Measurements from ENCODE around the gene DGKZ.
A peak's percentile ranks its signal among the peaks of the same experiment; 100 is the strongest.

The DGKZ gene

DNA sequence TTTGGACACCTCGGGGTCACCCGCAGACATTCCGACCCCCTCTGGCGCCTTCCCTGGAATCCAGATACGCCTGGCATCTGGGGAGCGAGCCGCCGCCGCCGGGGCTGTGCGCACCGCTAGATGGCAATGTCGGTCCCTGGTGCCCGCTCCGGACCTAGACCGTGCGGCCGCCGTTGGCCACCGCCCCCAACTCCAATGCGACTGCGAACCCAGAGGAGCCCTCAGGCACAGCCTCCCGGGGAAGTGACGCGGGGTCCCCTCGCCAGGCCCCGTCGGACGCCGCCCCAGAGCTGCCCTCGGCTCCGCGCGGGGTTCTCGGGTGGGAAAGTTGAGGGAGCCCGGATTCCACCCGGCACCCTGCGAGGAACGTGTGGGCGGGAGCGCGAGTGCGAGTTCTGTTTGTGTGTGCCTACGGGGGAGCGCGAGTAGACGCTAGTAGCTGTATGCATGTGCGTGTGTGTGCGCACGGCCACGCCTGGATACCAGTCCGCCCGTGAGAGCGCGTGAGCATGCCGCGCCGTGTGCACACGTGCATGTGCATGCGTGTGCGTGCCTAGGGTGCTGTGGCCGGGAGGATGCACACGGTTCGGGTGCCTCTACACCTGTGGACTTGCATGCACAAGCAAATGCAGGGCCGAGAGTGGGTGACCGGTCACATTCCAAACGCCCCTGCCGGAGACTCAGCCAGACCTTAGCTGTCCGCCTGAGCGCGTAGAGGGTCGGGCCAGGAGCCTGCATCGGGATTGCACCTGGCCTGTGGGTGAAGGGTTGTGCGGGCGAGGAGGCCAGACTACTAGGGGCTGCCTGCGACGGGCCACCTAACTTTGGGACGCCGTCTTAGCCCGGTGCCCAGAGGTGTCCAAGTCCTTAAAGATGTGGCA lies 42.4 kb downstream of the DGKZ start:
- Histone ChIP-seq H3K27ac (no peak overlapping the region), H3K4me1 (ENCODE audit: control insufficient read depth in 1 of 2, insufficient read depth in 1 of 2, low read depth in 1 of 2, low read length in 1 of 2) (peaks cover 24 to 50% of the 10 kb centered on the region in 2 experiments), H3K27me3 (peaks cover 100% of the 10 kb centered on the region), H3K4me3 (ENCODE audit: low read depth in 1 of 2, low read length in 1 of 2) (peak overlapping the region; percentile 17 to 58), H3K36me3 (no peaks in the 10 kb centered on the region), H3K9me3 (no peaks in the 10 kb centered on the region)
- TF ChIP-seq, protein P1, sequence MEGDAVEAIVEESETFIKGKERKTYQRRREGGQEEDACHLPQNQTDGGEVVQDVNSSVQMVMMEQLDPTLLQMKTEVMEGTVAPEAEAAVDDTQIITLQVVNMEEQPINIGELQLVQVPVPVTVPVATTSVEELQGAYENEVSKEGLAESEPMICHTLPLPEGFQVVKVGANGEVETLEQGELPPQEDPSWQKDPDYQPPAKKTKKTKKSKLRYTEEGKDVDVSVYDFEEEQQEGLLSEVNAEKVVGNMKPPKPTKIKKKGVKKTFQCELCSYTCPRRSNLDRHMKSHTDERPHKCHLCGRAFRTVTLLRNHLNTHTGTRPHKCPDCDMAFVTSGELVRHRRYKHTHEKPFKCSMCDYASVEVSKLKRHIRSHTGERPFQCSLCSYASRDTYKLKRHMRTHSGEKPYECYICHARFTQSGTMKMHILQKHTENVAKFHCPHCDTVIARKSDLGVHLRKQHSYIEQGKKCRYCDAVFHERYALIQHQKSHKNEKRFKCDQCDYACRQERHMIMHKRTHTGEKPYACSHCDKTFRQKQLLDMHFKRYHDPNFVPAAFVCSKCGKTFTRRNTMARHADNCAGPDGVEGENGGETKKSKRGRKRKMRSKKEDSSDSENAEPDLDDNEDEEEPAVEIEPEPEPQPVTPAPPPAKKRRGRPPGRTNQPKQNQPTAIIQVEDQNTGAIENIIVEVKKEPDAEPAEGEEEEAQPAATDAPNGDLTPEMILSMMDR (IDR thresholded peaks at IDR 0.05) = peak; percentile 62

DNA sequence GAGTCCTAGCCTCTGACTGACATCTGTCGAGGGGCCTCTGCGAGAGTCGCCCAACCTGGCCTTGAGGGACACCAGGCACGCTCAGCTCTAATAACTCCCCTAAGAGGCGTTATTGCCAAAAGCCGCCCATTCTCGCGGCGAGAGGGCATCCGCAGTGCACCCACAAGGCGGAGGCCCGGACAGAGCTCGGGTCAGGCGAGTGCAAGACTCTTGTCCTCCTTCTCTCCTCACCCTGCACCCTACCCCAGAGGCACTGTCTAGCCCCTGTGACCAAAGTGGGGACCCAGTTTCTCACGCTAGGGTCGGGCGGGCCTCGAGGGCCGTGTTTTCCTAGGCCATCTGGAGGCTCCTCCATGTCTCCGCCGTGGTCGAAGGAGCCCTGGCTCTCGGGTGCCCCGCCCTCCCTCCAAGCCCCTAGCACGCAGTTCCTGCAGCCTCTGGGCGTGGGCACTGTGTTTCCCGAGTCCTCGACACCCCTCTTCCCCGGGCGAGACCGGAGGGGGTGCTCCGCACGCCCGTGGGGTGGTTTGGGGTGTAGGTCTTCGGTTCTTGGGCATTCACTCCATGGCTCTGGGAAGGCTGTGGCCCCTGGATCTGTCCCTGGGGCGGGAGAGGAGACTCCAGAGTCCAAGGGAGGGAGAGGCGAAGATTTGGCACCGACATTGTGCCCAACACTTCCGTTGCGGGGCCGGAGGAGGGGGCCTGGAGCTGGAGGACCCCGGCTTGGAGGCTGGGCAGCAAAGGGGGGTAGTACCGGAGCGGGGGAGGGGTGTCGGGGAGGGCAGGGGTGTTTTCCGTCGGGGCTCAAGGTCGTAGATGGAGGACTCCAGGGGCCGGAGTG lies 43.3 kb downstream of the DGKZ start:
- H3K4me1 ChIP-seq (ENCODE audit: control insufficient read depth in 1 of 2, insufficient read depth in 1 of 2, low read depth in 1 of 2, low read length in 1 of 2) = peaks cover 24 to 50% of the 10 kb centered on the region in 2 experiments

DNA sequence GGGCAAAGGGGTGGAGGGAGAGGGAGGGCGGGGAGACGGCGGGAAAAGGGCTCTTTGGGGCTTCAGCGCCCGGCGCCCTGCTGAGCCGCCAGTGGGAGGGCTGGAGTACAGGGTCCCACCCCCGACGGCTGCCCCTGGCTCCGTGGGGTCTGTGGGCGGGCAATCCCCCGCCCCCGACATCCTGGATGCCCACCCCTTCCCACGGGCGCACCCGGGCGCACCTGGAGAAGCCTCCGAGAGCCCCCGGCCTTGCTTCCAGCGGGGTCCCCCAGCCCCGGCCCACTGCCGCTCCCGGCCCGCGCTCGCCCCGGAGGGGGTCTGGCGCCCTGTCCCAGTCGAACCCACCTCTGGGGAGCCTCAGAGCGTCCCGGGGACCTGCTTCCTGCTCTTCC lies 43.9 kb downstream of the DGKZ start:
- Histone ChIP-seq H3K27ac (no peak overlapping the region), H3K4me3 (ENCODE audit: low read depth in 1 of 2, low read length in 1 of 2) (peak overlapping the region; percentile 30 to 31), H3K9me3 (no peaks in the 10 kb centered on the region), H3K4me1 (ENCODE audit: control insufficient read depth in 1 of 2, insufficient read depth in 1 of 2, low read depth in 1 of 2, low read length in 1 of 2) (peaks cover 24 to 50% of the 10 kb centered on the region in 2 experiments), H3K27me3 (peaks cover 86% of the 10 kb centered on the region), H3K36me3 (peaks cover 7% of the 10 kb centered on the region)
- TF ChIP-seq, protein P1 (IDR thresholded peaks at IDR 0.05) = no peak

More for the DNA sequence above, 43.3 kb downstream of the DGKZ start:
- peak overlapping the region in 1 of 2 experiments; percentile 58 for H3K4me3 ChIP-seq (ENCODE audit: low read depth in 1 of 2, low read length in 1 of 2)
- no peak overlapping the region for H3K27ac ChIP-seq
- H3K36me3 ChIP-seq = peaks cover under 1% of the 10 kb centered on the region
- TF ChIP-seq, protein P1 (IDR thresholded peaks at IDR 0.05) = no peak
- H3K27me3 ChIP-seq = peaks cover 92% of the 10 kb centered on the region
- no peaks in the 10 kb centered on the region for H3K9me3 ChIP-seq

- H3K4me1 ChIP-seq (ENCODE audit: control insufficient read depth in 1 of 2, insufficient read depth in 1 of 2, low read depth in 1 of 2, low read length in 1 of 2) = peaks cover 24 to 50% of the 10 kb centered on the region in 2 experiments
- H3K27me3 ChIP-seq = peaks cover 80% of the 10 kb centered on the region
- H3K4me3 ChIP-seq (ENCODE audit: low read depth in 1 of 2, low read length in 1 of 2) = peak within 1 kb of the TSS; percentile 31 to 53
- H3K9me3 ChIP-seq = no peaks in the 10 kb centered on the region
- H3K27ac ChIP-seq = no peak within 1 kb of the TSS
- H3K36me3 ChIP-seq = peaks cover 13% of the 10 kb centered on the region
- TF ChIP-seq, protein P1 (IDR thresholded peaks at IDR 0.05) = no peak
These were observed 44.5 kb downstream of the DGKZ start, which contains the start of gene CHRM4 for GRCh38 chr11:46391578-46392420. Gene CHRM4, minus strand, starts transcription at chr11:46391776. Its CDS starts 5,219 bp downstream, at chr11:46386557.
